Sigmoid colon (tissue), 4 donors: Measurements from ENCODE around the gene MESD.
A peak's percentile ranks its signal among the peaks of the same experiment; 100 is the strongest.

Experiments used
- CTCF ChIP-seq, 4 experiments: fragments of 450-650 bp in 3 of 4; fragments of 200-600 bp in 1 of 4; IDR thresholded peaks; one replicate each; pipeline ENCODE4 v1.5.1; 2016 to 2019; ENCODE audit warnings: antibody characterized with exemption in 4 of 4, mild to moderate bottlenecking in 3 of 4, moderate library complexity in 2 of 4
- EP300 ChIP-seq, 4 donors: sonication (generic); formaldehyde crosslinking; IDR thresholded peaks; one replicate each; pipeline ENCODE4 v1.6.1; 2017; ENCODE audit warnings: antibody characterized with exemption in 4 of 4
- POLR2A ChIP-seq, 2 donors: fragments of 450-650 bp; IDR thresholded peaks; one replicate each; pipeline ENCODE4 v1.6.1; 2016; ENCODE audit warnings: antibody characterized with exemption in 2 of 2, mild to moderate bottlenecking in 2 of 2, moderate library complexity in 2 of 2
- POLR2AphosphoS5 ChIP-seq, 4 donors: sonication (generic); formaldehyde crosslinking; IDR thresholded peaks; one replicate each; pipeline ENCODE4 v1.6.1; 2017; ENCODE audit warnings: antibody characterized with exemption in 4 of 4

GRCh38 chr15:80984856-80985255, 4.8 kb downstream of the MESD start:
- TF ChIP-seq POLR2A (IDR thresholded peaks at IDR 0.05), result no peak
- no peak for TF ChIP-seq CTCF (IDR thresholded peaks at IDR 0.05)
- peak in 1 of 4 donors; percentile 15 for TF ChIP-seq POLR2AphosphoS5 (IDR thresholded peaks at IDR 0.05)
- TF ChIP-seq EP300 (IDR thresholded peaks at IDR 0.05), result no peak
